Measurements from ENCODE around the gene ST3GAL6.

ST3GAL6 gene, protein sequence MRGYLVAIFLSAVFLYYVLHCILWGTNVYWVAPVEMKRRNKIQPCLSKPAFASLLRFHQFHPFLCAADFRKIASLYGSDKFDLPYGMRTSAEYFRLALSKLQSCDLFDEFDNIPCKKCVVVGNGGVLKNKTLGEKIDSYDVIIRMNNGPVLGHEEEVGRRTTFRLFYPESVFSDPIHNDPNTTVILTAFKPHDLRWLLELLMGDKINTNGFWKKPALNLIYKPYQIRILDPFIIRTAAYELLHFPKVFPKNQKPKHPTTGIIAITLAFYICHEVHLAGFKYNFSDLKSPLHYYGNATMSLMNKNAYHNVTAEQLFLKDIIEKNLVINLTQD

DNA sequence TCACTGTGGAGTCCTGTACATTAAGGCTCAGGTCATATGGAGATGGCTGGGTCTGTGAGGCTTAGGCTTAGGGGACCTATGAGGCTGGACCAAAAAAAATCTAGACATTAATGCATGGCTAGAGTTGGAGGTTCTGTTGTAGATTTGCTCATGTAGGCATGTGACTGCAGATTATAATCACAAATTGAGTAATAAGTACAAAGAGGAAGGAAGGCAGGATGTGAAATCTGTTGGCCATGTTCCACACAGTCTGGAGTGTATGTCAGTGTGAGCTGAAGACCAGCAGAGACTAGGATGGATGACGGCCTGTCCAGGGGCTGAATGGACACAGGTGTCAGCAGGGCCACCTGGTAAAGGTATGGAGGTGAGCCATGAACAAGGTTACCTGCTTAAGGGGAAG lies at the start of gene ST3GAL6:
Gene ST3GAL6, plus strand, starts transcription at position 265 of the 400 bp plus-strand sequence. CDS start 5,101 bp downstream, outside the sequence.
- no peak for DNase-seq (ENCODE audit: low spot score)

DNA sequence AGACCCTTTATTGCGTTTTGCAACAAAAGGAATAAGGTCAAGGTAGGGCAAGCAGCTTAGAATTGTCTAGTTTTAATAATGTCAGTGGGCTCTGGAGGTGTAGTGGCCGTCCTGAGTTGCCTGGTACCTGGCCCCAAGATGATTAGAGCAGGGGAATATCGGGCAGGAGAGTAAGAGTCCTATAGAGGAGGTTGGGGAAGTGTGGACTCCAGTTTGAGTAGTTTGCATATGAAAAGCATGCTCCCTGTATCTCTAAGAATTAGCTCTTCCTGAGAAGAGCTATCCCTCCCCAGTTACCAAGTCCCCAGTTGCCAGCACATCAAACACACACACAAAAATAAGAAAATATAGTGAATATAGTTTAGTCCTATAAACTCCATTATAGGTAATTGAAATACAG lies 49.2 kb upstream of the ST3GAL6 start:
- no peak for DNase-seq (ENCODE audit: low spot score)

DNA sequence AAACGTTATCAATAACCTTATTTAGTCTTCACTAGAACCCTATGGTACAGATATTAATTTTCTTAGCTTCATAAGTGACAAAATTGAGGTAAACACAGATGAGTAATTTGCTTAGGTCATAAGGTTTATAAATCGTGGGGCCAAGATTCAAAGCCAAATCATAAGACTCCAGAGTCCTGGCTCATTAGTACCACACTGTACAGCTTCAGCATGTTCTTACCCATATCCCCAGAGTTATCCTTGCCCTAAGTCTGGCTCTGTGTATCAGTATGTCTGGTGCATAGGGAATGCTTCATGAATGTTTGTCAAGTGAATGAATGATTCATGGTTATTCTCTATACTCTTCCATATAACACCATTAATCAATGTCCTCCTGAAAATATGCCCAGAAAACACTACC lies 45.6 kb upstream of the ST3GAL6 start:
- no peak for DNase-seq (ENCODE audit: low spot score)

DNA sequence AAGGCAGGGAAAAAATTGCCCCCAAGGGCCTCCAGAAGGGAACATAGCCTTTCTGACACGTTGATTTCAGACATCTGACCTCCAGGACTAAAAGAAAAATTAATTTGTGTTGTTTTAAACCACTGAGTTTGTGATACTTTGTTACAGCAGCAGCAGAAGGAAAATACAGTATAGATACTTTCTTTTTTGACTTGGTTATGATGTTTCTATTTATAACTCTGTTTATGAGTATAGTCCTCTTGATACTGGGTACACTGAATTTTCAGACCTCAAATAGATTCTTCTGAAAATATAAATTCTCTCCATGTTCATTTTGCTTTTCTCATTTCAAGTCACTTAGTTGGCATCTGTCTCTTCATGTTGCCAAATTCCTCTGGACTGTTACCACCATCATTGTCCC lies 44.4 kb upstream of the ST3GAL6 start:
- no peak for DNase-seq (ENCODE audit: low spot score)

DNA sequence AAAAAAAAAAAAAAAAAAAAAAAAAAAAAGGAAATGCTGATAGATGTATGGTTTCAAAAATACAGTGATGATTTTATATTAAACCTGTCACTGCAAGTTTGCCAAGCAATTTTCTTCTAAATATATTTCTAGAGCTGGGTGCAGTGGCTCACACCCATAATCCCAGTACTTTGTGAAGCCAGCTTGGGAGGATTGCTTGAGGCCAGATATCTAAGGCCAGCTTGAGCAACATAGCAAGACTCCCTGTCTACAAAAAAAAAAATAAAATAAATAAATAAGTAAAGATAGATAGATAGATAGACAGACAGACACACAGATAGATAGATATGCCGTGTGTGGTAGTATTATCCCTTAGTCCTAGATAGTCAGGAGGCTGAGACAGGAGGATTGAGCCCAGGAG lies 41.4 kb upstream of the ST3GAL6 start:
- no peak for DNase-seq (ENCODE audit: low spot score)

- no peak for DNase-seq (ENCODE audit: low spot score)
These were observed 40.8 kb upstream of the ST3GAL6 start for GRCh38 chr3:98722389-98722788.

GRCh38 chr3:98725352-98725751 lies 37.8 kb upstream of the ST3GAL6 start:
- DNase-seq (ENCODE audit: low spot score) = no peak

- peak; percentile 57 for DNase-seq (ENCODE audit: low spot score)
These were observed 37.1 kb upstream of the ST3GAL6 start for GRCh38 chr3:98726084-98726483.

- no peak for DNase-seq (ENCODE audit: low spot score)
These were observed 35.5 kb upstream of the ST3GAL6 start for GRCh38 chr3:98727638-98728037.

GRCh38 chr3:98728672-98729071 lies 34.5 kb upstream of the ST3GAL6 start:
- DNase-seq (ENCODE audit: low spot score) = no peak

- peak; percentile 21 for DNase-seq (ENCODE audit: low spot score)
These were observed 32.8 kb upstream of the ST3GAL6 start for GRCh38 chr3:98730338-98730737.

GRCh38 chr3:98730886-98731537 lies 32.1 kb upstream of the ST3GAL6 start:
- no peak for DNase-seq (ENCODE audit: low spot score)

- DNase-seq (ENCODE audit: low spot score) = no peak
These were observed 31.3 kb upstream of the ST3GAL6 start for GRCh38 chr3:98731720-98732285.

DNA sequence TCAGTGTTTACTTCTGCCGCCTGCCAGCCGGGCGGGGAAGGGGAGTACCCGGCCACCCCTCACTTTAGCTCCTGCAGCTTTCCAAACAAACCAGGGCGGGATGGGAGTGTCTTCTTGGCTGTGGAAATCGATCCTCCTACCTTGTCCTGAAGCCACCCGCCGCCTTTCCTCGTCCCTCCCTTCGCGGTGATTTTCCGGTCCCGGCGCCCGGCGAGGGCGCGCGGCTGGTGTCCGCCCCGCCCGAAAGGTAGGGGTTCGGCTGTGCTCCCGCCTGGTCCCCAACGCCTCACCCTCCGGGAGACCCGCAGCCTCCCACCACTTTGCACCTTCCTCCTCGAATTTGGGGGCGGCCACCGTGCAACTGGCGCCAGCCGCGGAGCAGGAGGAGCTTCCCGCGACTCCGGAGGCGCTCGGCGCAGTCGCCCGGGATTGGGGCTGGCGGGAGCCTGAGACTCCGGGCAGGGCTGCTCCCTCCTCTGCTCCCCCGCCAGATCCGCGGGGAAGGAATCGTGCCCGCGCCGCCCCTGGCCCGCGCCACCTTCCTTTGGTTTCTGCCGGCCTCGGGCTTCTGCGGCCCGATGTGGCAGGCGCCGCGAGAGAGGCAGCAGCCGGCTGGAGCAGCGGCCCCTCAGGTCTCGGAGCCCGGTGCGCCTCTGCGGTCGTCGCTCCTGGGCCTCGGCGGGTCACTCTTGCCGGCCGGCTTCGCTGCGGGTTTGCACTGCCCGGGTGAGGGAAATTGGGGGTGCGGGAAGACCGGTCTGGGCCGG lies 30.7 kb upstream of the ST3GAL6 start:
- peak; percentile 59 for DNase-seq (ENCODE audit: low spot score)

DNA sequence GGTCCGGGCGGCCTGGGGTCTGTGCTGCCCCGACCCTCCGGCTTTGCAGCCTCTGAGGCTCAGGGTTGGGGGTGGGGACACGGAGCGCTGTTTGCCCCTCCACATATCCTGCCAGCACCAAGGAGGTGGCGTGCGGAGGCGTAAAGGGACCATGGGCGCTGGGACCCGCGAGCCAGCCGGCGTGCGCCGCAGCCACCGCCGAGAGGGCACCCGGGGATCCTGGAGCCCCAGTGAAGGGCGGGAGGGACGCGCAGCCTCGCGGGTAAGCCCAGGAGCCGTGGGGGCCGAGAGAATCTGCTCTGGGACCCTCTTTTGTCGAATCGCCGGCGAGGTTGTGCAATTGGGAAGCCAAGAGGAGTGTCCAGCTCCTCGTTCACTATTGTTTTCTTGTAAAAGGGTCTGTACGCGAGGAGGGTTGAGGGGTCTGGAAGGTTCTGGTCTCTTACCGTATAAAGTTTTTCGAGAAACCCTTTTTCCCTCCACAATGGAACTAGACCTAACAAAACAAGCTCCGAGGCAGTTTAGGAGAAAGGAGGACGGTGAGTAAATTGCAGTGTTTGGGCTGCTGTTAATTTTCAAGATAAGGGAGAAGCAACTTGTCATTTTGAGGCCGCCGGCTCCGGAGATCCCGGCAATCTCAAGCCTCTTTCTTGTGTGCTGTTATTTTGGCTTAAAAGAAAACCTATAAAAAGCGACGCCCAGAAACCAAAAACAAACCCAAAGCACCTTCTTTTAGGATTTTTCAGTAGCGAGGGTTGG lies 29.9 kb upstream of the ST3GAL6 start:
- peak; percentile 49 for DNase-seq (ENCODE audit: low spot score)

- DNase-seq (ENCODE audit: low spot score) = peak; percentile 15
These were observed 29.3 kb upstream of the ST3GAL6 start for GRCh38 chr3:98733812-98734281.

DNA sequence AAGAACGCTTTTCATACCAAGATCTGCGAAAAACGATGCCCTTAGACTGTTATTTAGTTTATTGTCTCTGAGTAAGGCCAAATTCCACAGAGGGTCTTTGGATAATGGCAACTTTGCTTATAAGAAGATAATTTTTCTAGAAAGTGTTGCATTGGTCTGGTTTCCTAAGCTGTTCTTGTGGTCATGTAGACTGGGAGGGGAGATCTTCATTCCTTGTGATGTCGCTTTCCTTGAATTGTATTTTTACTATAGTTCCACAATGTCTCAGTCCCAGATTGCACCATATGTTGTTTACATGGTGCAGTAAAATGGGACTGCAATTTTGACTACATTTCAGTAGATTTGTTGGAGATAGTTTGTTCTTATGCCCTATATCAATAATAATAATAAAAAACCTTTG lies 28.8 kb upstream of the ST3GAL6 start:
- DNase-seq (ENCODE audit: low spot score) = no peak

- no peak for DNase-seq (ENCODE audit: low spot score)
These were observed 28.4 kb upstream of the ST3GAL6 start for GRCh38 chr3:98734735-98735134.

GRCh38 chr3:98735296-98735695 lies 27.8 kb upstream of the ST3GAL6 start:
- no peak for DNase-seq (ENCODE audit: low spot score)

DNA sequence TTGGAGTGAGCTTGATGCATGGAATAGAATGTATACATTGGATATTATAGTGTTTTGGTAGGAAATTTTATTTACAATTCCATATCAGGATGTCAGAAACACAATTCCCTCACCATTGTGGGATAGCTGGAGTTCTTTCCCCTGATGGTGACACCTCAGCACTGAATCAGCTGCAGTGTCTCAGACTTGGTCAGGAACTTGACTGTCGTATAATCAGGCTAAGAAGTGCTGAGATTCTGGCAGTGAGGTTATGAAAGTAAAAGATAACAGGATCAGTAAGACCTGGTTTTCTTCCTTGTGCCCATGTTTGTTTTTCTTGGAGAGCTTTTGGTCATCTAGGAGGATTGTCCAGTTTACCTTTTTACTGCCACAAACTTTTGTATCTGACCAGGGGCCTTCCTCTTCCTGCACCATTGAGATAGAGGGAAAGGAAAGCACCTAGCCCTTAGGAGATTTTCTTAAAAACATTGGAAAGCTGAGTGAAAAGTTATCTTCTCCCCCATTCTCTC lies 27.3 kb upstream of the ST3GAL6 start:
- no peak for DNase-seq (ENCODE audit: low spot score)

- no peak for DNase-seq (ENCODE audit: low spot score)
These were observed 25.8 kb upstream of the ST3GAL6 start for GRCh38 chr3:98737301-98737700.

DNA sequence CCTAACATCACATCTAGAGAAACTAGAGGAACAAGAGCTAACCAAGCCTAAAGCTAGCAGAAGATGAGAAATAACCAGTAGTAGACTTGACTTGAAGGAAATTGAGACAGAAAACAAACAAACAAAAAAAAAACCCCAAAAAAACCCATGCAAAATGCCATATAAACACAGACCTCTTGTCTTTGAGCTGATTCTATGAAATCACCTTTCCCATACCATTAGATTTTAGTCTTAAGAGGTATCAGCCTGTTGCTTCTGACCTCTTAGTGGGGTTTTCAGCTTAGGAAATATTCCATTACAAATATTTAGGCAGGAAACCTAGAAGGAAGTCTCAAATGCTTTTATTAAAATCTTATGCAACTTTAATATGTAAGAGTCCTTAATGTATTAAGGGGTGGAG lies 23.9 kb upstream of the ST3GAL6 start:
- DNase-seq (ENCODE audit: low spot score) = no peak
